Measurements from ENCODE around the gene CEACAM20. TPM values are rescaled to one million over a fixed set of nuclear protein-coding genes. Genes with fewer than 3 reads are reported as not detected.
"Not testable (repeated sequence)": the region's sequence is repeated elsewhere in the genome, so short reads cannot be mapped to it uniquely, and the experiment has no call there.

The CEACAM20 gene
- polyA plus RNA-seq, 10 donors = not detected

GRCh38 chr19:44549507-44549906 lies 20.0 kb upstream of the CEACAM20 start:
- no peak for DNase-seq

GRCh38 chr19:44548736-44549135 lies 19.3 kb upstream of the CEACAM20 start:
- DNase-seq = peak in 1 of 3 donors; percentile 38

GRCh38 chr19:44544031-44544430 lies 14.6 kb upstream of the CEACAM20 start:
- no peak for DNase-seq

GRCh38 chr19:44542671-44543070 lies 13.2 kb upstream of the CEACAM20 start:
- no peak for DNase-seq

- no peak for DNase-seq
Measured at GRCh38 chr19:44540736-44541135, 11.3 kb upstream of the CEACAM20 start.

GRCh38 chr19:44539991-44540390 lies 10.5 kb upstream of the CEACAM20 start:
- no peak for DNase-seq

- no peak for DNase-seq
Measured at GRCh38 chr19:44539236-44539826, 9.9 kb upstream of the CEACAM20 start.

- not testable (repeated sequence) for DNase-seq
Measured at GRCh38 chr19:44535361-44535760, 5.9 kb upstream of the CEACAM20 start.

GRCh38 chr19:44532819-44533218 lies 3.3 kb upstream of the CEACAM20 start:
- no peak for DNase-seq

GRCh38 chr19:44530777-44531176 lies 1.3 kb upstream of the CEACAM20 start:
- no peak for DNase-seq

- no peak for DNase-seq
Measured at GRCh38 chr19:44527554-44527953, 1.9 kb downstream of the CEACAM20 start.

GRCh38 chr19:44525721-44526430 lies 3.6 kb downstream of the CEACAM20 start:
- DNase-seq = no peak

GRCh38 chr19:44521370-44521769 lies 8.1 kb downstream of the CEACAM20 start:
- DNase-seq = no peak

- DNase-seq = no peak
Measured at GRCh38 chr19:44517146-44517545, 12.3 kb downstream of the CEACAM20 start.

- no peak for DNase-seq
Measured at GRCh38 chr19:44515907-44516306, 13.6 kb downstream of the CEACAM20 start.

GRCh38 chr19:44515031-44515430 lies 14.4 kb downstream of the CEACAM20 start:
- DNase-seq = no peak

- no peak for DNase-seq
Measured at GRCh38 chr19:44512326-44513298, 16.9 kb downstream of the CEACAM20 start.

- DNase-seq = no peak
Measured at GRCh38 chr19:44509478-44509877, 20.0 kb downstream of the CEACAM20 start.

- peak; percentile 95 to 99 (median 98) for DNase-seq
Measured at GRCh38 chr19:44499962-44500949, 29.2 kb downstream of the CEACAM20 start, which contains the start of gene ZNF180. Gene ZNF180, minus strand, starts transcription at chr19:44500522. Its CDS starts 3,188 bp downstream, at chr19:44497334.

GRCh38 chr19:44499559-44499958 lies 29.9 kb downstream of the CEACAM20 start:
- peak in 1 of 3 donors; percentile 4 for DNase-seq

GRCh38 chr19:44498988-44499387 lies 30.5 kb downstream of the CEACAM20 start:
- no peak for DNase-seq
